Neutrophil (primary cell): ENCODE results near the gene KCNIP1.

Experiments
- H3K27ac ChIP-seq: fragments of 200-600 bp; sonication (generic); 2 replicates; pipeline ENCODE4 v1.5.1; 2016; ENCODE audit warnings: mild to moderate bottlenecking, moderate library complexity
- H3K27me3 ChIP-seq: fragments of 200-600 bp; sonication (generic); 2 replicates; pipeline ENCODE4 v1.6.0; 2016; ENCODE audit warnings: mild to moderate bottlenecking
- H3K36me3 ChIP-seq: fragments of 200-600 bp; sonication (generic); 2 replicates; pipeline ENCODE4 v1.5.1; 2017
- H3K4me1 ChIP-seq, 2 experiments: fragments of 200-600 bp in 1 of 2; sonication (generic) in 1 of 2; 1 replicate in 1 of 2; 2 replicates in 1 of 2; pipeline versions ENCODE4 v1.5.1 to v1.6.1; 2013 to 2016; ENCODE audit warnings: low read depth in 1 of 2, low read length in 1 of 2, mild to moderate bottlenecking in 1 of 2, moderate library complexity in 1 of 2; ENCODE audit not compliant: control insufficient read depth in 1 of 2, insufficient read depth in 1 of 2
- H3K4me3 ChIP-seq, 2 experiments: fragments of 200-600 bp in 1 of 2; sonication (generic) in 1 of 2; 1 replicate in 1 of 2; 2 replicates in 1 of 2; pipeline ENCODE4 v1.5.1; 2013 to 2016; ENCODE audit warnings: low read depth in 1 of 2, low read length in 1 of 2, mild to moderate bottlenecking in 1 of 2, moderate library complexity in 1 of 2
- H3K9me3 ChIP-seq: fragments of 200-600 bp; sonication (generic); 2 replicates; pipeline ENCODE4 v1.5.1; 2016
- TF ChIP-seq, protein P1 (sequence below): fragments of 200-600 bp; sonication (generic); IDR thresholded peaks from 2 replicates; pipeline ENCODE4 v1.5.1; 2016; ENCODE audit warnings: antibody characterized with exemption

KCNIP1 gene

DNA sequence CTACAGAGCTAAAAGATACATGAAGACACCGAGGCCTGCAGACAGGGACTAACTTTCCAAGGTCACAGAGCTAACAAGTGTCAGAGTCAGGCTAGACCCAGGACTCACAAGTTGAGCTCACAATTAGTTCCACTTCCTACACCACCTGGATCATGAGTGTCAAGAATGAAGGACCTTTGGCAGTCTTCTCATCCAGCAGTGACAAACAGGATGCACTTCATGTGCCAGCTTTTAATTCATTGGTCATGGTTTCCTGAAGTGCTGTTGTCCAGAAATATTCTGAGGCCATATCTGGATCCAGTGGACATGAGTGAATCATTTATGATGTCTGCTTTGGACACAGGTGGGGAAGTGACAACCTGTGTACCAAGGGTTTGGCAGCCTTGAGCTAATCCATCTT, 77.4 kb downstream of the KCNIP1 start:
- Histone ChIP-seq H3K27me3 (peaks cover 36% of the 10 kb centered on the region), H3K4me1 (no peaks in the 10 kb centered on the region), H3K4me3 (no peak overlapping the region), H3K36me3 (no peaks in the 10 kb centered on the region), H3K27ac (no peak overlapping the region), H3K9me3 (no peaks in the 10 kb centered on the region)
- TF ChIP-seq, protein P1, sequence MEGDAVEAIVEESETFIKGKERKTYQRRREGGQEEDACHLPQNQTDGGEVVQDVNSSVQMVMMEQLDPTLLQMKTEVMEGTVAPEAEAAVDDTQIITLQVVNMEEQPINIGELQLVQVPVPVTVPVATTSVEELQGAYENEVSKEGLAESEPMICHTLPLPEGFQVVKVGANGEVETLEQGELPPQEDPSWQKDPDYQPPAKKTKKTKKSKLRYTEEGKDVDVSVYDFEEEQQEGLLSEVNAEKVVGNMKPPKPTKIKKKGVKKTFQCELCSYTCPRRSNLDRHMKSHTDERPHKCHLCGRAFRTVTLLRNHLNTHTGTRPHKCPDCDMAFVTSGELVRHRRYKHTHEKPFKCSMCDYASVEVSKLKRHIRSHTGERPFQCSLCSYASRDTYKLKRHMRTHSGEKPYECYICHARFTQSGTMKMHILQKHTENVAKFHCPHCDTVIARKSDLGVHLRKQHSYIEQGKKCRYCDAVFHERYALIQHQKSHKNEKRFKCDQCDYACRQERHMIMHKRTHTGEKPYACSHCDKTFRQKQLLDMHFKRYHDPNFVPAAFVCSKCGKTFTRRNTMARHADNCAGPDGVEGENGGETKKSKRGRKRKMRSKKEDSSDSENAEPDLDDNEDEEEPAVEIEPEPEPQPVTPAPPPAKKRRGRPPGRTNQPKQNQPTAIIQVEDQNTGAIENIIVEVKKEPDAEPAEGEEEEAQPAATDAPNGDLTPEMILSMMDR: no peak

DNA sequence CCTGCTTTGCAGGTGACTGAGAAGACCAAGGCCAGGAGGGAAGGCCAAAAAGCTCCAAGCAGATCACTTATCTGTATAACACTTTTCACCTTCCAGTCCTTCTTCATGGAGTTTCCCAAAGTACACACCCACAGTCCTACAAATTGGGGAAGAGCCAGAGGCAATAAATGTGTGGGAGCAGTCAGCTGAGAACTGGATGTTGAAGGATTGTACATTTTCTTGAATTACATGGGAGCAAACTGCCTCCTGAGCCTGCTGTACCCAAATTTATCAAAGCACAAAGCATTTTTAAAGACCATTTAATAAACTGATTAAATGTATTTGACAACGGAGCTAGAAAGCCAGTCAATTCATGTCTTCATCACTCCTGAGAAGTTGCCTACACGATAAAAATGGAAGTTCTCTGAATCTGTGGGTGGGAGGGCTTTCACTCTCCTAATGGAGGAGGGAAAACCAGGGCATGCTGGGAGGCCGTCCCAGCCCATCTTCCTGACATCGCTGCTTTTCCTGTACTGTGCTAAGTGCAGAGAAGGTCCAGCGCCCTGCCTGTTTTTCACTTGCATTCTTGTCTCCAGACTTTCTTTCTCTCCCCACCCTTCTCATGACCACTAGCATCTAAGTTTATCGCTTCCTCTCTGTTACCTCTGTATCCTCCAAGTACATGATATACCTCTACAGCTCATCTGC, 79.0 kb downstream of the KCNIP1 start:
- no peak overlapping the region for H3K27ac ChIP-seq
- TF ChIP-seq, protein P1: no peak
- H3K4me3 ChIP-seq: no peak overlapping the region

DNA sequence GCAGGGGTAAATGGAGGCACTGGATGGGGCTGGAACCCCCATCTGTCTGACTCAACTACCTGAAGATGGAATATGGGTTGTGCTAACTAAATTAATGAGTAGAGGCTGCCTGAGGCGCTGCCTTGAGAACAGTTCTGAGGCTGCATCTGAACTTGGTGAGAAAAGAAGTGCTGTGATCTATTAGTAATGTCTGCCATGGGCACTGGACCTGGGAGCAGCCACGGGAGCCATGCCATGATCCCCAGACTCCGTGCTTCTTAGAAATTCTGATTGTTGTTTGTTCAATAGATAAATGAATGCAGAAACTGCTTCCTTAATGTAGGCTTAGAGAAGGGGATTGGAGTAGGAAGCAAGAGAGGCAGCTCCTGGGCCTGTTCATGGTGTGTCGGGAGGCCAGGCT, 80.2 kb downstream of the KCNIP1 start:
- Histone ChIP-seq H3K9me3 (no peaks in the 10 kb centered on the region), H3K27me3 (peaks cover 21% of the 10 kb centered on the region), H3K4me1 (no peaks in the 10 kb centered on the region), H3K27ac (no peak overlapping the region), H3K36me3 (no peaks in the 10 kb centered on the region), H3K4me3 (no peak overlapping the region)
- TF ChIP-seq, protein P1: no peak

More for the DNA sequence above, 79.0 kb downstream of the KCNIP1 start:
- Histone ChIP-seq H3K9me3 (no peaks in the 10 kb centered on the region), H3K27me3 (peaks cover 30% of the 10 kb centered on the region), H3K4me1 (no peaks in the 10 kb centered on the region), H3K36me3 (no peaks in the 10 kb centered on the region)

DNA sequence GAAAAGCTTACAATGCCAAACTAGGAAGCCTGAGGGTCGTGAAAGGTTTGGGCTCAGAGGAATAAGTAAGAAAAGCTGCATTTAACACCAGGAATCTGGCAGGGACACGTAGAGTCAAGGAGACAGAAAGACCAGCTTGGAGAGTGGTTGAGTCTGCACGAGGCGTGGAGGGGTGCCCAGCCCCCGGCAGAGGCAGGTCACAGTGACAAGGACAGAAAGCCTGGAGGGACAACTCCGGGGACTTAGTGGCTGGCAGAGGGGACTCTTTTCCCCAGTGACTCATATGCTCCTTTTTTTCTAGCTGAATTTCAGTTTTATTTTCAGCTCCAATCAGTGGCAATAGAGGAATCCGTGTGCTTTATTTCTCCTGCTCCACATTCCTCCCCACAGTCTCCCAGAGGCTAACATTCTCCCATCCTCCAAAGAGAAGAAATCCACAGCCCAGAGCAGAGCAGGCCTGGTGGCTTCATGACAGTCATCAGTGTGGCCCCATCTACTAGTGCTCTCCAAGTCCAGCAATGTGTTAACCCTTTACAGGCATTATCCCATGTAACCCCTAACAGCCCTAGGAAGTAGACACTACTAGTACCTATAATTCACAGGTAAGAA, 80.7 kb downstream of the KCNIP1 start:
- Histone ChIP-seq H3K27me3 (peaks cover 16% of the 10 kb centered on the region), H3K27ac (no peak overlapping the region), H3K36me3 (no peaks in the 10 kb centered on the region), H3K4me3 (no peak overlapping the region), H3K4me1 (no peaks in the 10 kb centered on the region), H3K9me3 (no peaks in the 10 kb centered on the region)
- TF ChIP-seq, protein P1: no peak

DNA sequence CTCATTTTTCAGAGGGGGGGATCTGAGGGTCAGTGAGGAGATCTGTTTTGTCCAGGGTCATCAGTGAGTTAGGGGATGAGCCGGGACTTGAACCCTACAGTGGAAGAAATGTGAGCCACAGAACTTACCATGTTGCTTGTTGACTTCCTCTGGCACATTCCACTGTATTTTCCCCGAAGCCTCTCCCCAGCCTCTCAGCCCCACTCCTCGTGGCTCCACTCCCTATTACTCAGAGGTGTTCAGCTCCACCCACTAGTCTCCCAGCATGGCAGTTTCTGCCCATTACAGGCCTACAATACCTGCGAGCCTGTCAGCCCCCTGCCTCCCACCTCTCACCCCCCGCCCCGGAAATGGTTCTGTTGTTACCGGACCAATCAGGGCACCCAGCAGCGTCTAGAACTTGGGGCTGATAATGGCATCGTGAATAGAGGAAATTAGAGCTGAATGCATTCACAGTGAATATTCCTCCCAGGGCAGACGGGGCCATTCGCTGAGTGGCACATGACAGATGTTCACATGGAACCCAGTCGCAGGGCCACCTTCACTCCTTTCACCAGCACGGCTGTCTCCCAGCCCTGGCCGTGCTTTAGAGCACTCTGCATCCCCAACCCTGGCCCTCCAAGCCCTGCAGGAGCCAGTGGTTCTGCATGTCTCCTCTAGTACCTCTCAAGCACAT, 81.6 kb downstream of the KCNIP1 start:
- H3K36me3 ChIP-seq: no peaks in the 10 kb centered on the region
- H3K4me3 ChIP-seq: no peak overlapping the region
- no peaks in the 10 kb centered on the region for H3K4me1 ChIP-seq
- no peaks in the 10 kb centered on the region for H3K9me3 ChIP-seq
- H3K27ac ChIP-seq: no peak overlapping the region
- peaks cover 16% of the 10 kb centered on the region for H3K27me3 ChIP-seq
- TF ChIP-seq, protein P1: no peak
